LHCN-M2 (cell line): ENCODE data around the gene LZTR1. TPM values are rescaled to one million over a fixed set of nuclear protein-coding genes. Genes with fewer than 3 reads are reported as not detected.

Experiments used
- DNase-seq: peaks from one replicate; pipeline ENCODE4 v3.0.0-alpha.2; 2012; ENCODE audit warnings: low read depth
- total RNA-seq: library from RNA; depleted of rRNA; stranded (reverse); fragments of >200 nt; gene quantifications from 2 replicates; pipeline ENCODE4 v1.2.3, GENCODE V29; 2014

The LZTR1 gene
- total RNA-seq, 1 experiment from 2014 or later: 64.1 TPM

GRCh38 chr22:20949698-20950183 is 32.4 kb upstream of the LZTR1 start:
- no peak for DNase-seq

GRCh38 chr22:20951151-20951931 is 30.8 kb upstream of the LZTR1 start:
- DNase-seq: no peak

GRCh38 chr22:20951932-20952380 is 30.1 kb upstream of the LZTR1 start:
- no peak for DNase-seq

- DNase-seq: no peak
Observed at GRCh38 chr22:20952544-20953341, 29.4 kb upstream of the LZTR1 start.

- DNase-seq: no peak
Observed at GRCh38 chr22:20953342-20953608, 28.8 kb upstream of the LZTR1 start.

GRCh38 chr22:20953668-20954500 is 28.2 kb upstream of the LZTR1 start:
- no peak for DNase-seq

GRCh38 chr22:20955548-20955947 is 26.5 kb upstream of the LZTR1 start:
- no peak for DNase-seq

- peak; percentile 40 for DNase-seq
Observed at GRCh38 chr22:20956258-20957101, 25.6 kb upstream of the LZTR1 start.

GRCh38 chr22:20957102-20957682 is 24.9 kb upstream of the LZTR1 start:
- DNase-seq: no peak

GRCh38 chr22:20957683-20958431 is 24.2 kb upstream of the LZTR1 start:
- no peak for DNase-seq

GRCh38 chr22:20959578-20960461 is 22.3 kb upstream of the LZTR1 start:
- DNase-seq: no peak

- DNase-seq: no peak
Observed at GRCh38 chr22:20960609-20961008, 21.5 kb upstream of the LZTR1 start.

- DNase-seq: no peak
Observed at GRCh38 chr22:20962491-20962945, 19.6 kb upstream of the LZTR1 start.

GRCh38 chr22:20963201-20964052 is 18.7 kb upstream of the LZTR1 start:
- no peak for DNase-seq

GRCh38 chr22:20964090-20964798 is 17.9 kb upstream of the LZTR1 start:
- no peak for DNase-seq

- DNase-seq: no peak
Observed at GRCh38 chr22:20964799-20965103, 17.3 kb upstream of the LZTR1 start.
